Measurements from ENCODE around the gene NET1. TPM values are rescaled to one million over a fixed set of nuclear protein-coding genes. Genes with fewer than 3 reads are reported as not detected.

The NET1 gene
- total RNA-seq, 1 donor from 2014 or later: 11.3 TPM

DNA sequence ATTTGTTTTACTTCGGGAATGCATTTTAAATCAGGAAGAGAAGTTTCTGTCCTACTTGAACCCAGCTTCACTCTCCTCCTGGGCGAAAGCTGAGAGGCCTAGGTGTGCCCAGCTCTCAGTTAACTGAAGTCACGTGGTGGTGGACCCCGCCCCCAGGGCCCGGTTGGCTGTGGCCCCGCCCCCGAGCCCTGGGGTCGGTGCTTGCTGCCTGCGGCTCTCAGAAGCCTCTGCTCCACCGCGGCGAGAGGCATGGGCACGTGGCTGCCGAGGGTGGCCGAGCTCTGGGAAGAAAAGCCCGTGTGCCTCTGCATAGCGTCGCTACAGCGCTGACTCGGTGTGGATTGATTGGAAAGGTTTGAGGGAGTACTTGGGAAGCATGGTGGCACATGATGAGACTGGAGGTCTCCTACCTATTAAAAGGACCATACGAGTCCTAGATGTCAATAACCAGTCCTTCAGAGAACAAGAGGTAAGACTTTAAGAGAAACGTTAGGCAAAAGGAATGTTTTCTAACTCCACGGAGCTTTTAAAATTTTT lies 34.1 kb downstream of the NET1 start:
- Mint-ChIP-seq H3K36me3 (ENCODE audit: unreplicated experiment) (peaks cover under 1% of the 10 kb centered on the region), H3K4me3 (ENCODE audit: unreplicated experiment) (peak overlapping the region; percentile 93), H3K4me1 (ENCODE audit: unreplicated experiment) (peaks cover 38% of the 10 kb centered on the region)

GRCh38 chr10:5447056-5447455 lies 34.7 kb downstream of the NET1 start:
- Mint-ChIP-seq H3K4me1 (ENCODE audit: unreplicated experiment) (peaks cover 41% of the 10 kb centered on the region), H3K9me3 (ENCODE audit: unreplicated experiment) (no peaks in the 10 kb centered on the region), H3K4me3 (ENCODE audit: unreplicated experiment) (peak overlapping the region; percentile 93), H3K27ac (ENCODE audit: unreplicated experiment) (peak overlapping the region; percentile 94), H3K27me3 (ENCODE audit: unreplicated experiment) (no peaks in the 10 kb centered on the region), H3K36me3 (ENCODE audit: unreplicated experiment) (peaks cover 4% of the 10 kb centered on the region)
- TF ChIP-seq CTCF (IDR thresholded peaks at IDR 0.05): no peak
- DNase-seq (ENCODE audit: extremely low spot score, unreplicated experiment): no peak

More for the DNA sequence above, 34.1 kb downstream of the NET1 start:
- no peaks in the 10 kb centered on the region for H3K9me3 Mint-ChIP-seq (ENCODE audit: unreplicated experiment)
- peak overlapping the region; percentile 94 for H3K27ac Mint-ChIP-seq (ENCODE audit: unreplicated experiment)
- peak; percentile 93 for DNase-seq (ENCODE audit: extremely low spot score, unreplicated experiment)
- no peaks in the 10 kb centered on the region for H3K27me3 Mint-ChIP-seq (ENCODE audit: unreplicated experiment)
- TF ChIP-seq CTCF (IDR thresholded peaks at IDR 0.05): no peak

GRCh38 chr10:5447611-5448071 lies 35.3 kb downstream of the NET1 start:
- Mint-ChIP-seq H3K27ac (ENCODE audit: unreplicated experiment) (peak overlapping the region; percentile 94), H3K9me3 (ENCODE audit: unreplicated experiment) (no peaks in the 10 kb centered on the region), H3K4me1 (ENCODE audit: unreplicated experiment) (peaks cover 41% of the 10 kb centered on the region), H3K36me3 (ENCODE audit: unreplicated experiment) (peaks cover 7% of the 10 kb centered on the region), H3K4me3 (ENCODE audit: unreplicated experiment) (peak overlapping the region; percentile 93), H3K27me3 (ENCODE audit: unreplicated experiment) (no peaks in the 10 kb centered on the region)
- no peak for TF ChIP-seq CTCF (IDR thresholded peaks at IDR 0.05)
- DNase-seq (ENCODE audit: extremely low spot score, unreplicated experiment): no peak

GRCh38 chr10:5448333-5449001 lies 36.1 kb downstream of the NET1 start:
- Mint-ChIP-seq H3K36me3 (ENCODE audit: unreplicated experiment) (peaks cover 14% of the 10 kb centered on the region), H3K4me3 (ENCODE audit: unreplicated experiment) (peak overlapping the region; percentile 44), H3K27ac (ENCODE audit: unreplicated experiment) (peak overlapping the region; percentile 94), H3K9me3 (ENCODE audit: unreplicated experiment) (no peaks in the 10 kb centered on the region), H3K4me1 (ENCODE audit: unreplicated experiment) (peaks cover 41% of the 10 kb centered on the region), H3K27me3 (ENCODE audit: unreplicated experiment) (no peaks in the 10 kb centered on the region)
- no peak for TF ChIP-seq CTCF (IDR thresholded peaks at IDR 0.05)
- no peak for DNase-seq (ENCODE audit: extremely low spot score, unreplicated experiment)

DNA sequence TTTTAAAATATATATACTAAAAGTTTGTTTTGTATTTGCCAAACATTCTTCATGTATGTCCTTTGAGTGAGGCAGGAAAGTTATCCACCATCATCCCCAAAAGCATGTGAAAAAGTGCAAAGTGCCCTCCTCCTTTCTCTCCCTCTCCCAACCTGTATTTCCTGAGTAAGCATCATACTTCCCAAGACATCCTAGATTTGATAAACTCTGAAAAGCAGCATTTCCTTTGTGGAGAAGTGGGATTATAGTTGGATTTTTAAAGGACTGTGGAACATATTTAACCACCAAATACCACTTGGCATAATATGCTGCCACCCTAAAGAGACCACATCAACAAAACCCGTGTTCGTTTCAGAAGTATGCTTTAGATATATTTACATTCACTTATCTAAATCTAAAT lies 36.9 kb downstream of the NET1 start:
- Mint-ChIP-seq H3K27ac (ENCODE audit: unreplicated experiment) (no peak overlapping the region), H3K27me3 (ENCODE audit: unreplicated experiment) (no peaks in the 10 kb centered on the region)

More for the DNA sequence above, 36.9 kb downstream of the NET1 start:
- peak overlapping the region; percentile 50 for H3K4me3 Mint-ChIP-seq (ENCODE audit: unreplicated experiment)
- peaks cover 41% of the 10 kb centered on the region for H3K4me1 Mint-ChIP-seq (ENCODE audit: unreplicated experiment)
- no peak for DNase-seq (ENCODE audit: extremely low spot score, unreplicated experiment)
- no peaks in the 10 kb centered on the region for H3K9me3 Mint-ChIP-seq (ENCODE audit: unreplicated experiment)
- no peak for TF ChIP-seq CTCF (IDR thresholded peaks at IDR 0.05)
- peaks cover 19% of the 10 kb centered on the region for H3K36me3 Mint-ChIP-seq (ENCODE audit: unreplicated experiment)
